Naive thymus-derived CD8-positive, alpha-beta T cell (primary cell): Measurements from ENCODE around the gene MXI1. TPM values are rescaled to one million over a fixed set of nuclear protein-coding genes. Genes with fewer than 3 reads are reported as not detected.
A peak's percentile ranks its signal among the peaks of the same experiment; 100 is the strongest.
"Not testable (repeated sequence)": the region's sequence is repeated elsewhere in the genome, so short reads cannot be mapped to it uniquely, and the experiment has no call there.

ENCODE experiments used
- ATAC-seq, 2 donors: fragments of 150-1000 bp; cut with Tn5 transposase in 1 of 2; sonication (Bioruptor Pico), chemical (Tn5 transposase) in 1 of 2; 1 replicate in 1 of 2; 2 replicates in 1 of 2; pipeline ENCODE4 v1.10.0; 2021; ENCODE audit warnings: mild to moderate bottlenecking in 2 of 2, moderate library complexity in 2 of 2
- POLR2A ChIA-PET: fragments of 350-600 bp; sonication (Branson Sonifier 250); formaldehyde crosslinking; loops from one replicate; lab custom pipeline; 2021; ENCODE audit warnings: antibody characterized with exemption; lab: Charles Lee
- DNase-seq, 10 donors: peaks; one replicate each; pipeline versions ENCODE4 v3.0.0 to v3.0.0-alpha.2; 2020 to 2022
- H3K27ac Mint-ChIP-seq, 10 donors: one replicate each; pipeline ENCODE4 v1.8.0; 2020 to 2022; ENCODE audit warnings: mild to moderate bottlenecking in 10 of 10, mixed read lengths in 10 of 10, moderate library complexity in 4 of 10, inconsistent platforms in 1 of 10
- H3K27me3 Mint-ChIP-seq, 5 donors: one replicate each; pipeline ENCODE4 v1.8.0; 2021 to 2022; ENCODE audit warnings: mixed read lengths in 5 of 5
- H3K36me3 Mint-ChIP-seq, 3 donors: one replicate each; pipeline ENCODE4 v1.8.0; 2020 to 2022; ENCODE audit warnings: mixed read lengths in 3 of 3, mild to moderate bottlenecking in 2 of 3, inconsistent platforms in 1 of 3
- H3K4me1 Mint-ChIP-seq, 4 donors: one replicate each; pipeline ENCODE4 v1.8.0; 2021 to 2022; ENCODE audit warnings: mixed read lengths in 4 of 4
- H3K4me3 Mint-ChIP-seq, 10 donors: one replicate each; pipeline ENCODE4 v1.8.0; 2020 to 2022; ENCODE audit warnings: mild to moderate bottlenecking in 10 of 10, mixed read lengths in 10 of 10, moderate library complexity in 6 of 10, inconsistent platforms in 1 of 10
- H3K9me3 Mint-ChIP-seq, 9 donors: one replicate each; pipeline ENCODE4 v1.8.0; 2020 to 2022; ENCODE audit warnings: mixed read lengths in 9 of 9, mild to moderate bottlenecking in 3 of 9, inconsistent platforms in 1 of 9, moderate library complexity in 1 of 9
- polyA plus RNA-seq, 3 donors: library from polyadenylated mRNA; unstranded; fragments of 300-500 nt; fragmentation: Illumina TruSeq; gene quantifications; one replicate each; pipeline ENCODE4 v1.2.3, GENCODE V29; 2021
- total RNA-seq, 8 experiments: library from RNA in 2 of 8; stranded (reverse) in 2 of 8; gene quantifications; one replicate each; pipeline ENCODE4 v1.2.3 and lab custom pipeline; 2021 to 2026

The MXI1 gene
- total and polyA plus RNA-seq, 5 experiments from 2014 or later = 18.1 to 37.7 (median 20.9) TPM

DNA sequence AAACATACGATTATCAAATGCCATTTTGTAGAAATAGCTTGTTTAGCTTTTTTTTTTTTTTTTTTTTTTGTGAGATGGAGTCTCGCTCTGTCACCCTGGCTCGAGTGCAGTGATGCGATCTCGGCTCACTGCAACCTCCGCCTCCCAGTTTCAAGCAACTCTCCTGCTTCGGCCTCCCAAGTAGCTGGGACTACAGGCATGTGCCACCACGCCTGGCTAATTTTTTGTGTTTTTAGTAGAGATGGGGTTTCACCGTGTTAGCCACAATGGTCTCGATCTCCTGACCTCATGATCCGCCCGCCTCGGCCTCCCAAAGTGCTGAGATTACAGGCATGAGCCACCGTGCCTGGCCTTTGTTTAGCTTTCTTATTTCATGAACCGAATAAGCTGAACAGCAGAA, 65.6 kb downstream of the MXI1 start:
- not testable (repeated sequence) for H3K27me3 Mint-ChIP-seq, H3K4me3 Mint-ChIP-seq
- POLR2A ChIA-PET = interaction anchor here (0.6 kb wide), 1 partner anchor 108 kb away, joined by 3 read pairs; no protein-coding TSS in a partner anchor

DNA sequence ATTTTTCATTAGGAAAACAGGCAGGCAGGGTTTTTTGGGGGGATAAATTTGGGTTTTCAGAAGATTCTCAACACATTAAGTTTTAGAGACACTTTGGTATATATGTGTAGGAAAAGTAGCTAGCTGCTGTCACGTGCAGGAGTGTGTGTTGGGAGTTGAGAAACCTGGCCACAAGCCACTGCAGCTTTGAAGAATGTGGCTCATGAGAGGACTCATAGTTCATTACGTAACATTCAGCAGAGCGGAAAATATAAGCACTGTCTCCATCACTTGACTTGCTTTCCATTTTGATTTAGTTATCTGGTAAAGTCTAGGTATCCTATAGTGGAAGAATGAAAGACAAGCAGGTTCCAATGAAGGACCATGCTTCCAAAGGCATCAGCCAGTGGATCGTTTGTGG, 66.1 kb downstream of the MXI1 start:
- no peaks in the 10 kb centered on the region for H3K27me3 Mint-ChIP-seq
- POLR2A ChIA-PET = no interaction called here
- no peaks in the 10 kb centered on the region for H3K9me3 Mint-ChIP-seq
- peak in 9 of 10 donors; percentile 10 to 65 (median 25) for DNase-seq
- ATAC-seq = peak; percentile 80 to 88
- peak overlapping the region in 5 of 10 donors; percentile 0 to 64 (median 32) for H3K27ac Mint-ChIP-seq
- no peaks in the 10 kb centered on the region for H3K36me3 Mint-ChIP-seq
- H3K4me1 Mint-ChIP-seq = peaks cover 24 to 42% (median 34%) of the 10 kb centered on the region in 4 donors
- H3K4me3 Mint-ChIP-seq = peak overlapping the region in 7 of 10 donors; percentile 4 to 85 (median 48)

More for the DNA sequence above, 65.6 kb downstream of the MXI1 start:
- not testable (repeated sequence) for DNase-seq, H3K9me3 Mint-ChIP-seq, H3K36me3 Mint-ChIP-seq, ATAC-seq
- H3K4me1 Mint-ChIP-seq = peaks cover 22 to 43% (median 33%) of the 10 kb centered on the region in 4 donors
- H3K27ac Mint-ChIP-seq = peak overlapping the region in 2 of 10 donors; percentile 4 to 60

- POLR2A ChIA-PET = interaction anchor here (0.6 to 0.7 kb wide), 2 partner anchors 33 to 362 kb away, joined by 4 read pairs; no protein-coding TSS in a partner anchor
- H3K4me1 Mint-ChIP-seq = peaks cover 20 to 41% (median 31%) of the 10 kb centered on the region in 4 donors
- no peaks in the 10 kb centered on the region for H3K36me3 Mint-ChIP-seq
- peak in 1 of 2 donors; percentile 15 for ATAC-seq
- DNase-seq = no peak
- H3K9me3 Mint-ChIP-seq = no peaks in the 10 kb centered on the region
- H3K4me3 Mint-ChIP-seq = peak overlapping the region in 2 of 10 donors; percentile 28 to 46
- H3K27ac Mint-ChIP-seq = peak overlapping the region in 3 of 10 donors; percentile 4 to 44 (median 32)
- H3K27me3 Mint-ChIP-seq = no peaks in the 10 kb centered on the region
Observed at GRCh38 chr10:110274072-110274627, 66.7 kb downstream of the MXI1 start.

- ATAC-seq (no peak), DNase-seq (no peak)
- no peaks in the 10 kb centered on the region for H3K27me3 Mint-ChIP-seq
- H3K4me3 Mint-ChIP-seq = no peak overlapping the region
- H3K9me3 Mint-ChIP-seq = no peaks in the 10 kb centered on the region
- H3K4me1 Mint-ChIP-seq = peaks cover 15 to 39% (median 27%) of the 10 kb centered on the region in 4 donors
- peaks cover 0 to 2% (median under 1%) of the 10 kb centered on the region in 3 donors for H3K36me3 Mint-ChIP-seq
- H3K27ac Mint-ChIP-seq = peak overlapping the region in 1 of 10 donors; percentile 13
- POLR2A ChIA-PET = interaction anchor here (0.6 to 0.7 kb wide), 2 partner anchors 33 to 363 kb away, joined by 4 read pairs; no protein-coding TSS in a partner anchor
Observed at GRCh38 chr10:110274647-110275046, 67.2 kb downstream of the MXI1 start.

DNA sequence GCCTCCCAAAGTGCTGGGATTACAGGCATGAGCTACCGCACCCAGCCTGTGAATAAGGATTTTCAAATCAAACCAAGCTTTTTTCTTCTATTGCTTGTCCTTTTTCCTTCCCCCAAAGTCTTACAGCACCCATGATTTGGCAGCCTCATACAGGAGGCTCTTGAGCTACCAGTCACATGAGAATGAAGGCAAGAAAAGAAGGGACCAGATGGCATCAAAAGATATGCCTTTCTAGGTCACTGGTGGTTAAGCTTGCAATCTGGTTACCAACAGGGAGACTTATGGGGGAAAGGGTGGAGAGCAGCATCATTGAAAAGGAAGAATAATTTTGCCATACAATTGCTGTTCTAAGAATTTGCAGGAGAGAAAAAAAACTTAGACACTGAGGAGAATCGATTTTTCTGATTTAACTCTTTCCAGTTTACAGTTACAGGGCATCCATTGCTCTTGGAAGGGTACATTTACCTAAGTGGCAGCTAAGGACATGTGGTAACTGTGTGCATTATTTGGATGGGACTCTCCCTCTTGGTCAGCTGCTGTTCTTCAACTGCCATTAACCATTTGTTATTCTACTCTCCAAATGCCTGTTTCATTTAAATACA, 67.8 kb downstream of the MXI1 start:
- DNase-seq = no peak
- POLR2A ChIA-PET = no interaction called here

GRCh38 chr10:110276603-110277002, 69.2 kb downstream of the MXI1 start:
- peaks cover 0 to 17% (median 4%) of the 10 kb centered on the region in 3 donors for H3K36me3 Mint-ChIP-seq
- H3K4me3 Mint-ChIP-seq = no peak overlapping the region
- no peaks in the 10 kb centered on the region for H3K27me3 Mint-ChIP-seq
- DNase-seq (no peak), ATAC-seq (no peak)
- no peak overlapping the region for H3K27ac Mint-ChIP-seq
- H3K4me1 Mint-ChIP-seq = peaks cover 12 to 32% (median 23%) of the 10 kb centered on the region in 4 donors
- no peaks in the 10 kb centered on the region for H3K9me3 Mint-ChIP-seq
- POLR2A ChIA-PET = no interaction called here

More for the DNA sequence above, 67.8 kb downstream of the MXI1 start:
- Mint-ChIP-seq H3K27ac (peak overlapping the region in 1 of 10 donors; percentile 63), H3K4me3 (no peak overlapping the region), H3K27me3 (no peaks in the 10 kb centered on the region), H3K9me3 (no peaks in the 10 kb centered on the region), H3K4me1 (peaks cover 14 to 35% (median 25%) of the 10 kb centered on the region in 4 donors), H3K36me3 (peaks cover 0 to 6% (median 3%) of the 10 kb centered on the region in 3 donors)
- ATAC-seq = no peak

DNA sequence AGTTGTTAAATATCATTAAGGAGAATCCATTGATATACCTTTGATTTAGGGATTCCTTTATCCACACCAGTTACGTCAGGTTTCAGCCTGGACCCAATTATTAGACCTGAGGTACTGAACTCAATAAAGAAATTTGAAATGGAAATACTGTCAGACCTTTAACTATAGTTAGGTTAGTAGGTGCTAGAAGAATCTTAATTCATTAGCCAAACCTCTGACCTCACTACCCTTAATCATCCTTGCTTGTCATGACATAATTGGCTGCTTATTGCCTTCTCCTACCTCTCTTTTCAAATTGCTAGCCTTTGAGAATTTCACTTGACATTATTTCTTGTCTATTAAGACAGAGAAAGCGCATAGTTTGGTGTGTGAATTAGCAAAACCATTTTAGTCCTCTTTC, 70.2 kb downstream of the MXI1 start:
- Mint-ChIP-seq H3K9me3 (no peaks in the 10 kb centered on the region), H3K36me3 (peaks cover 0 to 19% (median 4%) of the 10 kb centered on the region in 3 donors), H3K27ac (no peak overlapping the region), H3K4me3 (no peak overlapping the region), H3K27me3 (no peaks in the 10 kb centered on the region), H3K4me1 (peaks cover 12 to 32% (median 23%) of the 10 kb centered on the region in 4 donors)
- DNase-seq (no peak), ATAC-seq (no peak)
- POLR2A ChIA-PET = no interaction called here

DNA sequence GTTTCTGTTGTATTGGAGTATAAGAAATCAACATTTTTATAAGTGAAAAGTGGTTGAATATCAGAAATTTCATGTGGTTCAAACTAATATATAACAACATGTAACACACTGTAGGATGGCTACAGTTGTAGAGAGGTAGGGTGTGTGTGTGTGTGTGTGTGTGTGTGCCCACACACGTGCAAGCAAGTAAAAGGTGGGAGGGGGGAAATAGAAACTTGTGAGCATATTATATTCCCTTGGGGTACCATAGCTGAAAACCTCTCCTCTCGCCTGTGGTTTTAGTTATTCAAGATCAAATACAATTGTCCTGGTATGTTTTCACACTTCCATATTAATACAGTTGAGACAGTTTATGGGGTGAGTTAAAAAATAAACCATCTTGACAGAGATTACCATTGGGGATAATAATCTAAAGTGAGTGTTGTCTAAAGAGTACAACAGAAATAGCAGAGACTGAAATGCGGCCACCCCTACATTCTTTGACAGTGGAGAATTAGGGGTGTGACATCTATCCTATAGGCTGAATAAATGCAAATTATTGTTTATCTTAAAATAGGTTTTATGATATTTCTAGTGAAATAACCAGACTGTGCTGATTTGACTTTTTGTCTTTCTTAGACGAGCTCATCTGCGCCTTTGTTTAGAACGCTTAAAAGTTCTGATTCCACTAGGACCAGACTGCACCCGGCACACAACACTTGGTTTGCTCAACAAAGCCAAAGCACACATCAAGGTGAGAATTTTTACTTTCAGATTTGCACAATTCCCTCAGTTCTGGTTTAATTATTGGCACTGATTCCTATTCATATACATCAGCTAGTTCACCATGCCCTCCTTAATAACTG, 71.4 kb downstream of the MXI1 start:
- H3K36me3 Mint-ChIP-seq = peaks cover 0 to 20% (median 4%) of the 10 kb centered on the region in 3 donors
- H3K27ac Mint-ChIP-seq = peak overlapping the region in 3 of 10 donors; percentile 31 to 62 (median 51)
- H3K9me3 Mint-ChIP-seq = no peaks in the 10 kb centered on the region

GRCh38 chr10:110279407-110279986, 72.1 kb downstream of the MXI1 start:
- H3K36me3 Mint-ChIP-seq = peaks cover 0 to 22% (median 4%) of the 10 kb centered on the region in 3 donors
- ATAC-seq (peak; percentile 58 to 76), DNase-seq (peak in 9 of 10 donors; percentile 22 to 69 (median 46))
- POLR2A ChIA-PET = interaction anchor here (0.7 to 1.6 kb wide), 2 partner anchors 70 to 75 kb away, joined by 4 read pairs; no protein-coding TSS in a partner anchor
- peak overlapping the region in 1 of 10 donors; percentile 31 for H3K27ac Mint-ChIP-seq
- H3K4me1 Mint-ChIP-seq = peaks cover 4 to 17% (median 11%) of the 10 kb centered on the region in 4 donors
- peak overlapping the region in 1 of 10 donors; percentile 4 for H3K4me3 Mint-ChIP-seq
- no peaks in the 10 kb centered on the region for H3K9me3 Mint-ChIP-seq
- H3K27me3 Mint-ChIP-seq = no peaks in the 10 kb centered on the region

More for the DNA sequence above, 71.4 kb downstream of the MXI1 start:
- POLR2A ChIA-PET = interaction anchor here (0.7 to 1.6 kb wide), 2 partner anchors 70 to 75 kb away, joined by 4 read pairs; no protein-coding TSS in a partner anchor
- ATAC-seq (no peak), DNase-seq (no peak)
- H3K27me3 Mint-ChIP-seq = no peaks in the 10 kb centered on the region
- H3K4me3 Mint-ChIP-seq = peak overlapping the region in 1 of 10 donors; percentile 4
- H3K4me1 Mint-ChIP-seq = peaks cover 5 to 24% (median 16%) of the 10 kb centered on the region in 4 donors

- POLR2A ChIA-PET = interaction anchor here (0.6 kb wide), 1 partner anchor 14 kb away, joined by 3 read pairs; no protein-coding TSS in a partner anchor
- no peak for DNase-seq
- peaks cover 0 to 54% (median 9%) of the 10 kb centered on the region in 3 donors for H3K36me3 Mint-ChIP-seq
- peaks cover 0 to 2% (median under 1%) of the 10 kb centered on the region in 4 donors for H3K4me1 Mint-ChIP-seq
- H3K9me3 Mint-ChIP-seq = no peaks in the 10 kb centered on the region
- H3K4me3 Mint-ChIP-seq = no peak overlapping the region
- no peak overlapping the region for H3K27ac Mint-ChIP-seq
- H3K27me3 Mint-ChIP-seq = no peaks in the 10 kb centered on the region
- no peak for ATAC-seq
Observed at GRCh38 chr10:110284262-110284661, 76.9 kb downstream of the MXI1 start.

- no peak for DNase-seq
- Mint-ChIP-seq H3K4me1 (no peaks in the 10 kb centered on the region), H3K4me3 (no peak overlapping the region), H3K9me3 (no peaks in the 10 kb centered on the region), H3K36me3 (peaks cover 0 to 58% (median 5%) of the 10 kb centered on the region in 3 donors), H3K27ac (no peak overlapping the region), H3K27me3 (no peaks in the 10 kb centered on the region)
- POLR2A ChIA-PET = interaction anchor here (0.5 kb wide), 1 partner anchor 23 kb away, joined by 3 read pairs; no protein-coding TSS in a partner anchor
- ATAC-seq = no peak
Observed at GRCh38 chr10:110285501-110285900, 78.1 kb downstream of the MXI1 start.

DNA sequence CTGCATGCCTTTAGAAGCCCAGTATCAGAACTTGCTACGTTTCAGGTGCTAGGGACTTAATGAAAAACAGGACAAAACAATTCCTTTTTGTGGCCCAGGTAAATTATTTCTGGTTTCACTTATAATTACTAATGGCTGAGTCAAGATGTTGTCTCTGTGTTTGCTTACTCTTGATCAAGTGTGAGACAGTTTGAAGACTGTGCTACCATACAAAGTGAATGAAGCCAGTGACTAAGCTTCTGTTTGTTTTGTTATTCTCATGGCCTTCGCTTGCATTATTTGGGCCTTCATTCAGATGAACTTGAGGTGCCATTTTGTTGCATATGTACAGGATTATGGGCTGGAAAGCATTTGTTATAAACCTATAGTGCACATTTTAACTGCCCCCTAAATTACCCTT, 79.4 kb downstream of the MXI1 start:
- Mint-ChIP-seq H3K36me3 (peaks cover 0 to 60% (median 4%) of the 10 kb centered on the region in 3 donors), H3K4me1 (no peaks in the 10 kb centered on the region), H3K27ac (peak overlapping the region in 4 of 10 donors; percentile 22 to 71 (median 50)), H3K27me3 (no peaks in the 10 kb centered on the region), H3K4me3 (no peak overlapping the region), H3K9me3 (no peaks in the 10 kb centered on the region)
- DNase-seq = no peak
- ATAC-seq = no peak
- POLR2A ChIA-PET = no interaction called here
